ENCODE data around the gene XRCC5.

XRCC5 gene

DNA sequence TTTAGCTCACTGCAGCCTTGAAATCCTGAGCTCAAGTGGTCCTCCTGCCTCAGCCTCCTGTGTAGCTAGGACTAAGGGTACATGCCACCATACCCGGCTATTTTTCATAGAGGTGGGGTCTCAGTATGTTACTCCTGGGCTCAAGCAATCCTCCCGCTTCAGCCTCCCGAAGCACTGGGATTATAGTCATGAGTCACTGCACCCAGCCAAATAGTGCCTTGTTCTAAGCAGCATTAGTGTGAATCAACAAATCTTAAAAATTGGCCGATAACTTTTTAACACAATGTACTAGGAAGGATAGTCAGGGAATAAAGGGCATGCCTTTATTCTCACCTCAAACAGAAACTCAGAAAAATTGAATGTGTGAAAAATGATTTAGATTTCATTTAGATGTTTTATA, 51.6 kb downstream of the XRCC5 start:
- no peak for DNase-seq

DNA sequence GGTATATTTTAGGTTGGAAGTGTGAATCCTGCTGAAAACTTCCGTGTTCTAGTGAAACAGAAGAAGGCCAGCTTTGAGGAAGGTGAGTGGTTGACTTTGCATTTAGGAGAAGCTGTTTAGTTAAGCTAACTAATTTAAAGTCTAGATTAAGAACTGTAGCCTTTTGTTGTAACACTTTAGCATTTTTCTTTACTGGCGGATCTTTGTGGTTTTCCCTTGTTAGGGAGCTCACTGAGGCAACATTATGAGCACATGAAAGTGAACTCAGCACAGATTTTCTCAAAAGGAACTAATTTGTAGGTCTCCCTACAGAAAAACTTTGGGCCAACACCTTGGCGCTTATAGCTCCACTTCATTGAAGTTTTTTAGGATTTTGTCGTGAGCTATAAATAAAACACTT, 52.8 kb downstream of the XRCC5 start:
- DNase-seq = no peak

DNA sequence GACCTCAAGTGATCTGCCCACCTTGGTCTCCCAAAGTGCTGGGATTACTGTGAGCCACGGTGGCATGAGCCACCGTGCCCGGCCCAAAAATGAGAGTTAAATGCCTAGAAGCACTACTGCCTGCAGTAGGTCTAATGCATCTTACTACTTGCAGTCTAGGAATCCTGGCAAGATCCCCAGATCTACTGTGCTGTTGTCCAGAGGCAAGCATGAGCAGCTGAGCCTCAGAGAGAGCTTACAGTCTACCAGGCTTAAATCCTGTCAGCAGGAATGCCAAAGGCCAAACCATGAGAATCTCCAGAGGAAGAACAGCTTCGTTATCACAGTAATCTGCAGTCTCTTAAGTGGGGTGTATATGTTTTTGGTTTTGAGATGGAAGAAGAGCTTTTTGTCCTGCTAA, 54.4 kb downstream of the XRCC5 start:
- DNase-seq = no peak

GRCh38 chr2:216164087-216164486, 54.9 kb downstream of the XRCC5 start:
- no peak for DNase-seq

- DNase-seq = no peak
Measured at GRCh38 chr2:216164576-216164975, 55.4 kb downstream of the XRCC5 start.

- no peak for DNase-seq
Measured at GRCh38 chr2:216165711-216166110, 56.6 kb downstream of the XRCC5 start.

GRCh38 chr2:216169087-216169486, 59.9 kb downstream of the XRCC5 start:
- DNase-seq = no peak

DNA sequence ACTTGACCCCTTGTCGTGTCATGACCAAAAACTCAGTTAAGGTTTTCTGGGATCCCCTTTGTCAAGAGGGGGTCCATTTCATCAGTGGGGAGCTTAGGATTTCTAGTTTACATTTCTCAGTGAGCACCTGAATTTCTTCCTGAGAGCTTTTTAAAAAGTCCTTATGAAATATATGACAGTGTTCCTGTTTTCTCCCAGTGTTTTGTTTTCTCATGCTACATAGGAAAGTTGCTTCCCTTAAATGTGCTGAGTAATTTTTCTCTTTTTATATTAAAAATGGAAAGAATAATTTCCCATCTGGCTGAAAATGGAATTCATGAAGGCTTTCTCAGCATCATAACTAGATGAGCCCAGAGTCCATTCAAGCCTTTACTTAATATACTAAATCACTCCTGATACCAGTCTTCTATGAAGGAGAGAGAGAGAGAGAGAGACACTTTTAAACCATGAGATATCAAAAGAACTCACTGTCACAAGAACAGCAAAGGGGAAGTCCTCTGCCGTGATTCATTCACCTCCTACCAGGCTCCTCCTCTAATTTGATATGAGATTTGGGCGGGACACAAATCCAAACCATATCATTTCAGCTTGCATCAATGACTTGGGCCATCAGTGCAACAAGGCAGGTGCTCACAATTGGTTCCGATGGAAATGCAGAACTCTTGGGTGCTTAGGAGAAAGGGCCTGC, 61.1 kb downstream of the XRCC5 start:
- no peak for DNase-seq

DNA sequence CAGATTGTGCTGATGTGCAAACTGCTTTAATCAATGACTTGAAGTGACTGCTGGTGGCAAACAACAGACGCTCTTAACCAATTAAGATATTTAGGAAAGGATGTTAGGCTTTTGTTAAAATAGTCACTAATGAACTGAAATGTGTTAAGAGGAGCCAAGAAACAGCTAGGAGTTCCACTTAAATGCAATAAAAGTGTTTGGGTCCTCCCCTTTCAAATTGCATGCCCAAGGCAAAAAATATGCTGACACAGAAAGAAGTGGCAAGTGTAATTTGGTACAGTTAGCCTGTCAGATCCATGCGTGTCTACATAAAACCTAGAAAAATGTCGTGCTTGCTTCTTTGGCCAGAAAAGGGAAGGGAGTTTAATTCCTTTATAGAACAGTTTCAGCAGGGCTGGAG, 61.9 kb downstream of the XRCC5 start:
- DNase-seq = no peak

DNA sequence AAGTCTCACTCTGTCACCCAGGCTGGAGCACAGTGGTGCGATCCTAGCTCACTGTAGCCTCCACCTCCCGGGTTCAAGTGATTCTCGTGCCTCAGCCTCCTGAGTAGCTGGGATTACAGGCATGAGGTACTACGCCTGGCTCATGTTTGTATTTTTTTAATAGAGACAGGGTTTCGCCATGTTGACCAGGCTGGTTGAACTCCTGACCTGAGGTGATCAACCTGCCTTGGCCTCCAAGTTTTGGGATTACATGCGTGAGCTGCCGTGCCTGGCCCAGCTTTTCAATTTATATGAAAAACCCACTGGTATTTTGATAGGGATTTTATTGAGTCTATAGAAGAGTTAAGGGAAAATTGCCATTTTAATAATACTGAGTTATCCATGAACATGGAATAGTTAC, 63.3 kb downstream of the XRCC5 start:
- DNase-seq = no peak

DNA sequence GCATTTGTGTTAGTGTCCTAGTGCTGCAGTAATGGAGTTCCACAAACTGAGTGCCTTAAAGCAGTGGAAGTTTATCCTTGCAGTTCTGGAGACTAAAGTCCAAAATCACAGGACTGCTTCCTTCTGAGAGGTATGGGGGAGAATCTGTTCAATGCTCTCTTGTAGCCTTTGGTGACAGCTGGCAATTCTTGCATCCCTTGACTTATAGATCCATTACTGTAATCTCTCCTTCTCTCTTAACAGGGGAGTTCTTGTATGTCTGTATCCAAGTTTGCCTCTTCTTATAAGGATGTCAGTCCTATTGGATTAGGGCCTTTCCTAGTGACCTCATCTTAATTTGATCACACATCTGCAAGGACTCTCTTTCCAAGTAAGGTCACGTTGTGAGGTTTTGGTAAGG, 69.9 kb downstream of the XRCC5 start:
- DNase-seq = no peak

DNA sequence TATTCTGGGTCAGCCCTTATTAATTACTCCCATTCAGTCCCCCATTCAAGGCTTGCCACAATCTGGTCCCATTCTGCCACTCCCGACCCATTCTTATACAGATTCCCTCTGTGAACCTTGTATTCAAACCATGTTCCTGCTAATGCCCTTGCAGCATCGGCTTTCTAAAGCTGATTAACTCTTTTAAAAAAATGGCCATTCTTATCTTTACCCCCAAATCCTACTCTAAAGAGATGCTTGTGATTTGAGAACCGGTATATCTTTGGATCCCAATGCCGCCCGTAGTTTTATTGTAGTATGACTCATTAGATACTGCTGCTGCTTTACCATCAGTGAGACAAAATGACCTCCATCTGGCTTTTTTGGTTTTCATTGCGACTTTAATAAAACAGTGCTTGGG, 72.2 kb downstream of the XRCC5 start:
- DNase-seq = no peak

- no peak for DNase-seq
Measured at GRCh38 chr2:216181953-216182461, 72.9 kb downstream of the XRCC5 start.

DNA sequence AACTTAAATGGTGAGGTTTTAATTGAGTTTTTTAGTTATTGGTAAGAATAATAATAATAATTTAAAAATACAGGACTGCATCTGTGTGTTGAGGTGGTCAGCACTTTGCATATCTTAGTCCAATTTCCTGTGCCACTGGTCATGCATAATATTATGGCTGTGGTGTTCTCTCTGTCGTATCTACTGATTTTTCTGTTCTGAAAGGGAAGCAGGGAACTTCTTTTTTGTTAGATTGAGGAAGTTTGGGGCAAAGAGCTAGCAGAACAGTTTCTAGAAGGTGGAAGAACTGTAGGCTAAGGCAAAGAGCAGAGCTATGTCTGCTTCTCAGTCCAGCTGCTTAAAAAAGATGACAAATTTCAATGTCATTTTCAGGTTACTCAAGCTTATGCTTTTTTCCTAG, 74.3 kb downstream of the XRCC5 start:
- DNase-seq = no peak

DNA sequence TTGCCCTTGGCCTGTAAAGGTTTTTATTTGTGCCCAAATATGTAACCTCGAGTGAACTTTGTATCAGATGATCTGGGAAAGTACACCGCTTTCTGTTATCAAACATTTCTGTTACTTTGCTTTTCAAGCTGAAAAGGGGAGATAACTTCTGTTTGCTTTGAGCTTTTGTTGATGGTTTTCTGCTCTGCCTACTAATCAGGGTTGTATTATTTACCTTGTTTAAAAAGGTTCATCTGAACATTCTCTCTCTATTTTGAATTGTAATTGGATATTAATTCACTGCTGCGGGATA, 79.4 kb downstream of the XRCC5 start:
- DNase-seq = no peak

- no peak for DNase-seq
Measured at GRCh38 chr2:216188956-216189355, 79.8 kb downstream of the XRCC5 start.

GRCh38 chr2:216189410-216189809, 80.3 kb downstream of the XRCC5 start:
- no peak for DNase-seq

GRCh38 chr2:216192181-216192580, 83.0 kb downstream of the XRCC5 start:
- DNase-seq = no peak

- DNase-seq = no peak
Measured at GRCh38 chr2:216192931-216193330, 83.8 kb downstream of the XRCC5 start.

GRCh38 chr2:216194013-216194412, 84.9 kb downstream of the XRCC5 start:
- no peak for DNase-seq

- no peak for DNase-seq
Measured at GRCh38 chr2:216194561-216194960, 85.4 kb downstream of the XRCC5 start.

GRCh38 chr2:216195565-216196029, 86.4 kb downstream of the XRCC5 start:
- peak; percentile 40 for DNase-seq

- no peak for DNase-seq
Measured at GRCh38 chr2:216201692-216202306, 92.7 kb downstream of the XRCC5 start.

- DNase-seq = no peak
Measured at GRCh38 chr2:216202626-216203250, 93.6 kb downstream of the XRCC5 start.

DNA sequence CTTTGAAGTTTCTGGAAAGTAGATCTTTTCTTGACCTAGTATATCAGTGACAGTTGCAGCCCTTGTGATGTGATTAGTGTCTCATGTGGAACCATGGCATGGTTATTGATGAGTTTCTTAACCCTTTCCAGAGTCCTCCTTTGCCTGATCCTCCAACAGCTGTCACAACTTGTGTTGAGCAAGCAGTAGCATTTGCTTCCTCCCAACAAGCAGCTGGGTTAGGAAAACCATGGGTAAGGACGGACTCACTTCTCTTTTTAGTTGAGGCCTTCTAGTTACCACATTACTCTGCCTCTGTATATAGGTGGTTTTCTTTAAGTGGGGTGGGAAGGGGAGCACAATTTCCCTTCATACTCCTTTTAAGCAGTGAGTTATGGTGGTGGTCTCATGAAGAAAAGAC, 96.3 kb downstream of the XRCC5 start:
- no peak for DNase-seq
